Esophagus muscularis mucosa (tissue), 4 donors: ENCODE data around the gene STRBP. TPM values are rescaled to one million over a fixed set of nuclear protein-coding genes. Genes with fewer than 3 reads are reported as not detected.

Source experiments
- DNase-seq: peaks from one replicate; pipeline ENCODE4 v3.0.0-alpha.2; 2017; ENCODE audit errors: extremely low spot score
- H3K27ac ChIP-seq, 4 donors: fragments of 200-600 bp; sonication (generic); replicated peaks in 1 of 4; 1 replicate in 3 of 4; 2 replicates in 1 of 4; pipeline ENCODE4 v1.5.1; 2016 to 2019; ENCODE audit warnings: mild to moderate bottlenecking in 1 of 4
- H3K27me3 ChIP-seq, 4 donors: fragments of 200-600 bp; sonication (generic); one replicate each; pipeline versions ENCODE4 v1.5.1 to v1.6.0; 2016 to 2019
- H3K36me3 ChIP-seq, 4 donors: fragments of 200-600 bp; sonication (generic); one replicate each; pipeline ENCODE4 v1.5.1; 2016 to 2019
- H3K4me1 ChIP-seq, 4 donors: fragments of 200-600 bp; sonication (generic); one replicate each; pipeline ENCODE4 v1.5.1; 2016 to 2019
- H3K4me3 ChIP-seq, 4 donors: fragments of 200-600 bp; sonication (generic); 1 replicate in 2 of 4; 2 replicates in 2 of 4; pipeline ENCODE4 v1.5.1; 2016 to 2019; ENCODE audit warnings: mild to moderate bottlenecking in 4 of 4, moderate library complexity in 1 of 4
- H3K9me3 ChIP-seq, 4 donors: fragments of 200-600 bp; sonication (generic); 1 replicate in 3 of 4; 2 replicates in 1 of 4; pipeline ENCODE4 v1.5.1; 2016 to 2019
- CTCF ChIP-seq, 3 experiments: fragments of 200-600 bp in 2 of 3; fragments of 450-650 bp in 1 of 3; sonication (generic) in 2 of 3; IDR thresholded peaks; one replicate each; pipeline ENCODE4 v1.5.1; 2017 to 2019; ENCODE audit warnings: antibody characterized with exemption in 3 of 3, mild to moderate bottlenecking in 2 of 3, moderate library complexity in 1 of 3
- EP300 ChIP-seq: sonication (generic); formaldehyde crosslinking; IDR thresholded peaks from one replicate; pipeline ENCODE4 v1.6.1; 2017; ENCODE audit warnings: antibody characterized with exemption
- POLR2A ChIP-seq: fragments of 450-650 bp; IDR thresholded peaks from one replicate; pipeline ENCODE4 v1.6.1; 2017; ENCODE audit warnings: antibody characterized with exemption, moderate library complexity, mild to moderate bottlenecking, low read depth
- POLR2AphosphoS5 ChIP-seq, 2 donors: sonication (generic); formaldehyde crosslinking; IDR thresholded peaks; one replicate each; pipeline ENCODE4 v1.6.1; 2017; ENCODE audit warnings: antibody characterized with exemption in 2 of 2
- WGBS: methylation state at CpG from one replicate; pipeline ENCODE4 v1.1.5; 2018; 5-methylcytosine and 5-hydroxymethylcytosine counted together
- intact Hi-C: fragments of 100-400 bp; cut with DNase I; formaldehyde crosslinking; loops from one replicate; pipeline ENCODE4 v1.15.1; 2023
- total RNA-seq, 4 donors: library from RNA; depleted of rRNA; stranded (reverse); fragments of >200 nt; gene quantifications; one replicate each; pipeline versions ENCODE4 v1.1.0 to v1.2.1, GENCODE V29; 2016

Gene STRBP
- total RNA-seq, 4 donors from 2014 or later: 11.2 to 20.6 (median 14.5) TPM

GRCh38 chr9:123081824-123082223 lies 186.6 kb downstream of the STRBP start:
- H3K27ac ChIP-seq: no peak overlapping the region
- TF ChIP-seq EP300 (no peak), POLR2A (no peak), POLR2AphosphoS5 (IDR thresholded peaks at IDR 0.05) (no peak), CTCF (IDR thresholded peaks at IDR 0.05) (peak; percentile 38 to 59 (median 45))
- H3K4me1 ChIP-seq: no peaks in the 10 kb centered on the region
- H3K9me3 ChIP-seq: no peaks in the 10 kb centered on the region
- intact Hi-C loops: no loop called here
- no peaks in the 10 kb centered on the region for H3K27me3 ChIP-seq
- no peak for DNase-seq
- no peak overlapping the region for H3K4me3 ChIP-seq
- H3K36me3 ChIP-seq: peaks cover 4 to 96% (median 65%) of the 10 kb centered on the region in 4 donors
- 25% methylated on average over 2 of the region's 2 CpGs for WGBS

- H3K27me3 ChIP-seq: no peaks in the 10 kb centered on the region
- 89% methylated on average over 3 of the region's 3 CpGs for WGBS
- peaks cover 11 to 99% (median 65%) of the 10 kb centered on the region in 4 donors for H3K36me3 ChIP-seq
- no peak overlapping the region for H3K27ac ChIP-seq
- no peak overlapping the region for H3K4me3 ChIP-seq
- intact Hi-C loops: no loop called here
- DNase-seq: no peak
- no peak for TF ChIP-seq CTCF (IDR thresholded peaks at IDR 0.05)
- TF ChIP-seq EP300: no peak
- TF ChIP-seq POLR2AphosphoS5 (IDR thresholded peaks at IDR 0.05): no peak
- TF ChIP-seq POLR2A: no peak
- no peaks in the 10 kb centered on the region for H3K4me1 ChIP-seq
- H3K9me3 ChIP-seq: no peaks in the 10 kb centered on the region
These were observed 187.9 kb downstream of the STRBP start for GRCh38 chr9:123080444-123080843.

GRCh38 chr9:123074628-123075027 lies 193.8 kb downstream of the STRBP start:
- no peak for TF ChIP-seq POLR2A
- no peak for DNase-seq
- 76% methylated on average over 3 of the region's 3 CpGs for WGBS
- no peaks in the 10 kb centered on the region for H3K27me3 ChIP-seq
- peak overlapping the region in 2 of 4 donors; percentile 7 to 59 for H3K27ac ChIP-seq
- H3K36me3 ChIP-seq: peaks cover 11 to 89% (median 53%) of the 10 kb centered on the region in 4 donors
- H3K4me3 ChIP-seq: no peak overlapping the region
- intact Hi-C loops: no loop called here
- H3K4me1 ChIP-seq: peaks cover 4 to 21% (median 14%) of the 10 kb centered on the region in 4 donors
- no peaks in the 10 kb centered on the region for H3K9me3 ChIP-seq

GRCh38 chr9:123073991-123074422 lies 194.4 kb downstream of the STRBP start:
- no peak for TF ChIP-seq POLR2AphosphoS5 (IDR thresholded peaks at IDR 0.05)
- TF ChIP-seq EP300: no peak
- no peak for TF ChIP-seq CTCF (IDR thresholded peaks at IDR 0.05)
- 86% methylated on average over 1 of the region's 1 CpG for WGBS
- Histone ChIP-seq H3K4me1 (peaks cover 4 to 21% (median 14%) of the 10 kb centered on the region in 4 donors), H3K4me3 (peak overlapping the region in 1 of 4 donors; percentile 8), H3K27me3 (no peaks in the 10 kb centered on the region), H3K36me3 (peaks cover 11 to 88% (median 52%) of the 10 kb centered on the region in 4 donors), H3K27ac (peak overlapping the region; percentile 7 to 59 (median 32)), H3K9me3 (no peaks in the 10 kb centered on the region)
- no peak for DNase-seq
- intact Hi-C loops: no loop called here

- intact Hi-C loops: no loop called here
These were observed 194.9 kb downstream of the STRBP start for GRCh38 chr9:123073441-123073840.

More at GRCh38 chr9:123073441-123073840, 194.9 kb downstream of the STRBP start:
- no peaks in the 10 kb centered on the region for H3K9me3 ChIP-seq
- peaks cover 4 to 21% (median 14%) of the 10 kb centered on the region in 4 donors for H3K4me1 ChIP-seq
- no peak for TF ChIP-seq CTCF (IDR thresholded peaks at IDR 0.05)
- no peak for TF ChIP-seq POLR2A
- no peak for TF ChIP-seq POLR2AphosphoS5 (IDR thresholded peaks at IDR 0.05)
- TF ChIP-seq EP300: no peak
- no peak for DNase-seq
- 68% methylated on average over 5 of the region's 5 CpGs for WGBS
- H3K27ac ChIP-seq: peak overlapping the region; percentile 7 to 59 (median 32)
- H3K27me3 ChIP-seq: no peaks in the 10 kb centered on the region
- H3K36me3 ChIP-seq: peaks cover 6 to 82% (median 49%) of the 10 kb centered on the region in 4 donors
- peak overlapping the region in 1 of 4 donors; percentile 8 for H3K4me3 ChIP-seq
